GM12878 (cell line): ENCODE data around the gene RBPJL. TPM values are rescaled to one million over a fixed set of nuclear protein-coding genes. Genes with fewer than 3 reads are reported as not detected.

ENCODE experiments used
- ATAC-seq: fragments of 200-7000 bp; cut with Tn5 transposase; 3 replicates; pipeline ENCODE4 v1.9.1; 2020; ENCODE audit warnings: mild to moderate bottlenecking, moderate library complexity
- BruUV-seq: library from RNA; stranded (reverse); fragments of 400-500 nt; replicated peaks from 2 replicates; lab custom pipeline; 2021; lab: Mats Ljungman, UMichigan
- CTCF ChIA-PET: fragments of 300-600 bp; sonication (Branson Sonifier 250); formaldehyde crosslinking; extraction: SDS; loops from one replicate; lab custom pipeline; 2021; ENCODE audit warnings: inconsistent platforms; lab: Yijun Ruan, JAX
- POLR2A ChIA-PET: fragments of 350-600 bp; formaldehyde crosslinking; extraction: SDS; loops from one replicate; lab custom pipeline; 2021; ENCODE audit warnings: inconsistent platforms; lab: Charles Lee
- RAD21 ChIA-PET: fragments of 300-600 bp; sonication (Branson Sonifier 250); formaldehyde crosslinking; loops from one replicate; lab custom pipeline; 2023; ENCODE audit warnings: antibody characterized with exemption; ENCODE audit not compliant: unreplicated experiment; lab: Charles Lee
- SMC1A ChIA-PET: fragments of 300-600 bp; sonication (Branson Sonifier 250); formaldehyde crosslinking; loops from one replicate; lab custom pipeline; 2023; ENCODE audit not compliant: unreplicated experiment, uncharacterized antibody; lab: Charles Lee
- DNase-seq: peaks from one replicate; pipeline ENCODE4 v3.0.0-alpha.2; 2011; ENCODE audit warnings: low read depth, low spot score
- FAIRE-seq: peaks from 3 replicates; lab custom pipeline; 2011; peaks lifted over from hg19 to GRCh38; lab: Jason Lieb, UNC
- H2AFZ ChIP-seq: 2 replicates; pipeline ENCODE4 v1.6.0; 2011; ENCODE audit warnings: low read depth, low read length, control low read depth; ENCODE audit not compliant: control insufficient read depth
- H3K27ac ChIP-seq: 2 replicates; pipeline ENCODE4 v1.5.1; 2011; ENCODE audit warnings: control low read depth; ENCODE audit not compliant: control insufficient read depth, insufficient read depth
- H3K27me3 ChIP-seq, 2 experiments: replicated peaks in 1 of 2; 2 replicates each; pipeline versions ENCODE4 v1.6.0 to v1.6.1; 2011; ENCODE audit warnings: low read length in 1 of 2; ENCODE audit not compliant: control insufficient read depth in 2 of 2, insufficient read depth in 2 of 2
- H3K36me3 ChIP-seq, 2 experiments: 2 replicates each; pipeline ENCODE4 v1.5.1; 2011; ENCODE audit warnings: low read length in 1 of 2; ENCODE audit not compliant: control insufficient read depth in 2 of 2, insufficient read depth in 2 of 2
- H3K4me1 ChIP-seq: 2 replicates; pipeline ENCODE4 v1.6.1; 2011; ENCODE audit warnings: mild to moderate bottlenecking, low read length, moderate library complexity, mixed read lengths; ENCODE audit not compliant: control insufficient read depth, insufficient read depth
- H3K4me2 ChIP-seq: 2 replicates; pipeline ENCODE4 v1.6.0; 2011; ENCODE audit warnings: control low read depth; ENCODE audit not compliant: control insufficient read depth, insufficient read depth
- H3K4me3 ChIP-seq: fragments of 200-600 bp; sonication (generic); 2 replicates; pipeline ENCODE4 v1.5.1; 2016
- H3K79me2 ChIP-seq: 2 replicates; pipeline ENCODE4 v1.6.0; 2011; ENCODE audit warnings: low read length; ENCODE audit not compliant: control insufficient read depth, insufficient read depth
- H3K9ac ChIP-seq: 2 replicates; pipeline ENCODE4 v1.8.0; 2011; ENCODE audit warnings: low read length, control low read depth, mixed read lengths; ENCODE audit not compliant: control insufficient read depth, insufficient read depth
- H3K9me3 ChIP-seq: replicated peaks from 3 replicates; pipeline ENCODE4 v1.5.1; 2011; ENCODE audit warnings: mild to moderate bottlenecking, low read length; ENCODE audit not compliant: control insufficient read depth, insufficient read depth
- H4K20me1 ChIP-seq: 2 replicates; pipeline ENCODE4 v1.6.0; 2011; ENCODE audit not compliant: control insufficient read depth, insufficient read depth
- BCL11A ChIP-seq: IDR thresholded peaks from 2 replicates; pipeline ENCODE4 v1.6.1; 2011; ENCODE audit warnings: low read depth, low read length
- E2F4 ChIP-seq: IDR thresholded peaks from 2 replicates; pipeline ENCODE4 v1.6.1; 2012; ENCODE audit warnings: low read depth, low read length, improper control_type of control experiment
- GATAD2B ChIP-seq: fragments of 450-650 bp; conservative IDR thresholded peaks from 2 replicates; pipeline ENCODE4 v1.6.1; 2017; ENCODE audit warnings: low read depth, mild to moderate bottlenecking, moderate library complexity
- HDGF ChIP-seq: fragments of 450-650 bp; IDR thresholded peaks from 2 replicates; pipeline ENCODE4 v1.6.1; 2016; ENCODE audit warnings: antibody characterized with exemption
- KAT2A ChIP-seq: conservative IDR thresholded peaks from 2 replicates; pipeline ENCODE4 v1.6.1; 2011; ENCODE audit warnings: low read depth, low read length; ENCODE audit not compliant: control insufficient read depth
- PBX3 ChIP-seq: IDR thresholded peaks from 2 replicates; pipeline ENCODE4 v1.6.1; 2011; ENCODE audit warnings: mild to moderate bottlenecking, low read depth, low read length, moderate library complexity; ENCODE audit not compliant: insufficient replicate concordance
- ZBTB33 ChIP-seq: fragments of 450-650 bp; IDR thresholded peaks from 2 replicates; pipeline ENCODE4 v1.6.1; 2017; ENCODE audit warnings: mild to moderate bottlenecking
- WGBS: methylation state at CpG from one replicate; pipeline ENCODE4 v1.1.6; 2016; ENCODE audit warnings: low lambda C conversion rate; ENCODE audit not compliant: insufficient replicate concordance, insufficient coverage; ENCODE audit errors: missing lambda C conversion rate; 5-methylcytosine and 5-hydroxymethylcytosine counted together
- in situ Hi-C: fragments of 300-500 bp; cut with MboI; formaldehyde crosslinking; loops from 9 replicates; pipeline ENCODE4 v1.14.3; 2018; ENCODE audit warnings: mixed read lengths
- intact Hi-C: fragments of 100-400 bp; cut with micrococcal nuclease; formaldehyde crosslinking; loops from one replicate; pipeline ENCODE4 v1.14.2; 2022; ENCODE audit not compliant: unreplicated experiment
- polyA plus RNA-seq, 11 experiments: library from polyadenylated mRNA; depleted of rRNA in 4 of 11; unstranded in 6 of 11; stranded (reverse) in 5 of 11; fragments of >200 nt; fragmentation: Nextera tagmentation in 4 of 11; fragmentation: Illumina TruSeq in 1 of 11; extraction: Ambion mirVana in 4 of 11; extraction: Trizol in 1 of 11; gene quantifications; 1 replicate in 1 of 11; 2 replicates in 10 of 11; pipeline versions ENCODE4 v1.2.1 to v1.2.3, GENCODE V29; 2011 to 2016; ENCODE audit warnings: inconsistent platforms in 2 of 11, missing spikeins in 2 of 11, low read depth in 1 of 11
- total RNA-seq, 4 experiments: library from RNA; depleted of rRNA in 3 of 4; stranded (reverse); fragments of >200 nt in 3 of 4; fragmentation: Illumina TruSeq in 1 of 4; extraction: Trizol in 1 of 4; gene quantifications; 2 replicates each; pipeline versions ENCODE4 v1.2.1 to v1.2.3, GENCODE V29; 2013 to 2021
- TF ChIP-seq, protein P1 (sequence below): IDR thresholded peaks from 2 replicates; pipeline ENCODE4 v1.6.1; 2012; ENCODE audit warnings: mild to moderate bottlenecking, low read depth, low read length

Gene RBPJL
- total and polyA plus RNA-seq, 10 of the 15 experiments (the other 5 are each of a cell fraction or from before 2014, with no cell fraction given) = 0.18 TPM; not detected in 9

DNA sequence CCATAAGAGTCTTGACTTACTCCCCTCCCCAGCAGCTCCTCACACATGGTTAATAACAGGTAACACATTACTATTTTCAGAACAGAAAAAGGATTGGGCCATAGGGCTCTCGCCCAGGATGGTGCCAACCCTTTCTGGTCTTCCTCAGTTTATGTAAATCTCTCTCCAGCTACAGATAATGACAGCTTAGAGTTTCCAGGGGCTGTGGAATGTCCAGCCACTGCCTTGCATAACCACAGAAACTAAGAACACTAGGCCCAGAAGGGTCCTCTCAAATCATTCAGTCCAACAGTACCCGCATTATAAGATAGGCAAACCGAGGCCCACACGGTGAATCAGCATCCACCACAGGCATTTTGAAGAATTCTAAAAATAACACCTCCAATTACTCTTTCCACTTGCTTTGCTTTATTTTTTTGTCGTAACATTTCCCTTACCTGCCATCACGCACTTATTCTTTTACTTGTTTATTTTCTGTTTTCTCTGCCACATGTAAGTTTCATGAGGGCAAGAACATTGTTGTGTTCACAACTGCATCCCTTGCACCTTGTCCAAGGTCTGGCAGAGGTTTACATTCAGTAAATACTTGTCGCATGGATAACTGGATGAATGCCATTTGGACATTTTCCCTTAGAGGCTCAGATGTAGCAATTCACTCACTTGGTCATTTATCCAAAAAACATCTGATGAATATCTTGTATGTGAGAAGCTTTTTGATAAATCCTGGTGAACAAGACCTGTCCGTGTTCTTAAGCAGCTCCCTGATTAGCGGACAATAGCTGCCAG is 48.0 kb downstream of the RBPJL start:
- DNase-seq = no peak
- no peak overlapping the region for H3K4me3 ChIP-seq
- CTCF ChIA-PET = interaction anchor here (0.8 to 6.3 kb wide), 3 partner anchors 34 to 95 kb away, joined by 3 to 35 read pairs (median 5); no protein-coding TSS in a partner anchor
- intact Hi-C loops (no loop called here), in situ Hi-C loops (no loop called here)
- no TSS peak for BruUV-seq
- no peaks in the 10 kb centered on the region for H3K9me3 ChIP-seq
- no peaks in the 10 kb centered on the region for H3K27me3 ChIP-seq
- no peak for FAIRE-seq
- H4K20me1 ChIP-seq = no peaks in the 10 kb centered on the region
- WGBS = 48% methylated on average over 9 of the region's 9 CpGs
- H3K79me2 ChIP-seq = no peaks in the 10 kb centered on the region
- H3K4me1 ChIP-seq = peaks cover 3% of the 10 kb centered on the region
- H3K9ac ChIP-seq = no peak overlapping the region
- no peak for TF ChIP-seq PBX3
- no peak for TF ChIP-seq E2F4
- no peak for TF ChIP-seq KAT2A
- no peak for TF ChIP-seq ZBTB33
- no peak for TF ChIP-seq HDGF
- TF ChIP-seq, protein P1, sequence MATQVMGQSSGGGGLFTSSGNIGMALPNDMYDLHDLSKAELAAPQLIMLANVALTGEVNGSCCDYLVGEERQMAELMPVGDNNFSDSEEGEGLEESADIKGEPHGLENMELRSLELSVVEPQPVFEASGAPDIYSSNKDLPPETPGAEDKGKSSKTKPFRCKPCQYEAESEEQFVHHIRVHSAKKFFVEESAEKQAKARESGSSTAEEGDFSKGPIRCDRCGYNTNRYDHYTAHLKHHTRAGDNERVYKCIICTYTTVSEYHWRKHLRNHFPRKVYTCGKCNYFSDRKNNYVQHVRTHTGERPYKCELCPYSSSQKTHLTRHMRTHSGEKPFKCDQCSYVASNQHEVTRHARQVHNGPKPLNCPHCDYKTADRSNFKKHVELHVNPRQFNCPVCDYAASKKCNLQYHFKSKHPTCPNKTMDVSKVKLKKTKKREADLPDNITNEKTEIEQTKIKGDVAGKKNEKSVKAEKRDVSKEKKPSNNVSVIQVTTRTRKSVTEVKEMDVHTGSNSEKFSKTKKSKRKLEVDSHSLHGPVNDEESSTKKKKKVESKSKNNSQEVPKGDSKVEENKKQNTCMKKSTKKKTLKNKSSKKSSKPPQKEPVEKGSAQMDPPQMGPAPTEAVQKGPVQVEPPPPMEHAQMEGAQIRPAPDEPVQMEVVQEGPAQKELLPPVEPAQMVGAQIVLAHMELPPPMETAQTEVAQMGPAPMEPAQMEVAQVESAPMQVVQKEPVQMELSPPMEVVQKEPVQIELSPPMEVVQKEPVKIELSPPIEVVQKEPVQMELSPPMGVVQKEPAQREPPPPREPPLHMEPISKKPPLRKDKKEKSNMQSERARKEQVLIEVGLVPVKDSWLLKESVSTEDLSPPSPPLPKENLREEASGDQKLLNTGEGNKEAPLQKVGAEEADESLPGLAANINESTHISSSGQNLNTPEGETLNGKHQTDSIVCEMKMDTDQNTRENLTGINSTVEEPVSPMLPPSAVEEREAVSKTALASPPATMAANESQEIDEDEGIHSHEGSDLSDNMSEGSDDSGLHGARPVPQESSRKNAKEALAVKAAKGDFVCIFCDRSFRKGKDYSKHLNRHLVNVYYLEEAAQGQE = no peak
- TF ChIP-seq BCL11A = no peak
- TF ChIP-seq GATAD2B = no peak
- SMC1A ChIA-PET = interaction anchor here (0.9 to 1.0 kb wide), 2 partner anchors 10 to 82 kb away, joined by 3 to 4 read pairs; no protein-coding TSS in a partner anchor
- POLR2A ChIA-PET = no interaction called here
- no peak overlapping the region for H2AFZ ChIP-seq
- no peak overlapping the region for H3K27ac ChIP-seq
- no peaks in the 10 kb centered on the region for H3K36me3 ChIP-seq
- H3K4me2 ChIP-seq = no peak overlapping the region
- ATAC-seq = no peak
- RAD21 ChIA-PET = interaction anchor here (1.2 kb wide), 1 partner anchor 83 kb away, joined by 3 read pairs; no protein-coding TSS in a partner anchor
